ENCODE measurements around the gene INSC.

- TF ChIP-seq CTCF (conservative IDR thresholded peaks at IDR 0.05; ENCODE audit: low read depth in 2 of 2) (no peak), POLR2AphosphoS5 (IDR thresholded peaks at IDR 0.05; ENCODE audit: low read depth) (no peak)
Measured at GRCh38 chr11:15141381-15141780, 26.7 kb downstream of the INSC start.

Data from GM23338 (cell line).